BLaER1 treated with 17β-estradiol and CSF1 and Interleukin-3, amounts not matched to agents 10 nM and 100 nM (cell line): ENCODE measurements around the gene SLC38A11.
A peak's percentile ranks its signal among the peaks of the same experiment; 100 is the strongest.
"Not testable (repeated sequence)": the region's sequence is repeated elsewhere in the genome, so short reads cannot be mapped to it uniquely, and the experiment has no call there.

Experiments
- H3K27ac ChIP-seq, 11 experiments: shearing (Covaris generic); formaldehyde crosslinking; 2 replicates each; pipeline ENCODE4 v1.8.1; 2022
- H3K27me3 ChIP-seq, 11 experiments: shearing (Covaris generic); formaldehyde crosslinking; 2 replicates each; pipeline ENCODE4 v1.8.1; 2022
- H3K36me3 ChIP-seq, 11 experiments: shearing (Covaris generic); formaldehyde crosslinking; 2 replicates each; pipeline ENCODE4 v1.8.1; 2022
- H3K4me1 ChIP-seq, 10 experiments: shearing (Covaris generic); formaldehyde crosslinking; 2 replicates each; pipeline ENCODE4 v1.8.1; 2022
- H3K4me2 ChIP-seq, 11 experiments: shearing (Covaris generic); formaldehyde crosslinking; 2 replicates each; pipeline ENCODE4 v1.8.1; 2022
- H3K4me3 ChIP-seq, 10 experiments: shearing (Covaris generic); formaldehyde crosslinking; 2 replicates each; pipeline ENCODE4 v1.8.1; 2022
- H3K9ac ChIP-seq, 11 experiments: shearing (Covaris generic); formaldehyde crosslinking; 2 replicates each; pipeline ENCODE4 v1.8.1; 2022
- H3K9me3 ChIP-seq, 11 experiments: shearing (Covaris generic); formaldehyde crosslinking; replicated peaks in 1 of 11; 2 replicates each; pipeline ENCODE4 v1.8.1; 2022
- H4K20me1 ChIP-seq, 11 experiments: shearing (Covaris generic); formaldehyde crosslinking; 2 replicates each; pipeline ENCODE4 v1.8.1; 2022
- Cebpa-rat ChIP-seq, 11 experiments: shearing (Covaris generic); IDR thresholded peaks; 2 replicates each; pipeline ENCODE4 v1.8.1; 2022

The SLC38A11 gene

GRCh38 chr2:164984428-164984827, 29.1 kb upstream of the SLC38A11 start:
- Histone ChIP-seq H4K20me1 (no peaks in the 10 kb centered on the region), H3K27ac (no peak overlapping the region), H3K9ac (no peak overlapping the region), H3K36me3 (no peaks in the 10 kb centered on the region), H3K4me3 (no peak overlapping the region), H3K4me2 (no peak overlapping the region), H3K4me1 (peaks cover 20 to 28% (median 23%) of the 10 kb centered on the region in 10 experiments), H3K27me3 (peaks cover 0 to 9% (median 0%) of the 10 kb centered on the region in 11 experiments; a peak in 2 of 22 replicates), H3K9me3 (no peaks in the 10 kb centered on the region)
- no peak for TF ChIP-seq Cebpa-rat (IDR thresholded peaks at IDR 0.05)

- H3K9me3 ChIP-seq: no peaks in the 10 kb centered on the region
- no peak overlapping the region for H3K4me3 ChIP-seq
- no peak for TF ChIP-seq Cebpa-rat (IDR thresholded peaks at IDR 0.05)
- peaks cover 0 to 9% (median 0%) of the 10 kb centered on the region in 11 experiments; a peak in 2 of 22 replicates for H3K27me3 ChIP-seq
- H3K4me2 ChIP-seq: peak overlapping the region in 10 of 11 experiments; percentile 25 to 72 (median 64); a peak in 20 of 22 replicates
- no peak overlapping the region for H3K9ac ChIP-seq
- no peaks in the 10 kb centered on the region for H3K36me3 ChIP-seq
- no peaks in the 10 kb centered on the region for H4K20me1 ChIP-seq
- peaks cover 20 to 41% (median 28%) of the 10 kb centered on the region in 10 experiments for H3K4me1 ChIP-seq
- H3K27ac ChIP-seq: peak overlapping the region in 3 of 11 experiments; percentile 5 to 40 (median 16); a peak in 4 of 22 replicates
Observed at GRCh38 chr2:164981217-164981990, 26.1 kb upstream of the SLC38A11 start.

GRCh38 chr2:164980688-164981087, 25.4 kb upstream of the SLC38A11 start:
- Histone ChIP-seq H3K4me1 (peaks cover 20 to 49% (median 33%) of the 10 kb centered on the region in 10 experiments), H3K27ac (peak overlapping the region in 3 of 11 experiments; percentile 2 to 40 (median 16); a peak in 2 of 22 replicates), H3K4me2 (peak overlapping the region; percentile 25 to 72 (median 64); a peak in 21 of 22 replicates)
- not testable (repeated sequence) for H4K20me1 ChIP-seq, H3K36me3 ChIP-seq, H3K4me3 ChIP-seq, H3K9me3 ChIP-seq, H3K27me3 ChIP-seq, H3K9ac ChIP-seq

GRCh38 chr2:164979113-164979512, 23.8 kb upstream of the SLC38A11 start:
- H3K4me1 ChIP-seq: peaks cover 28 to 64% (median 43%) of the 10 kb centered on the region in 10 experiments
- H3K9ac ChIP-seq: no peak overlapping the region
- TF ChIP-seq Cebpa-rat (IDR thresholded peaks at IDR 0.05): no peak
- no peaks in the 10 kb centered on the region for H4K20me1 ChIP-seq
- no peaks in the 10 kb centered on the region for H3K36me3 ChIP-seq
- H3K4me2 ChIP-seq: 0 out of 22 replicates have a peak overlapping the region, but pooled peaks of 1 of the 11 experiments have one; percentile 6
- H3K27ac ChIP-seq: no peak overlapping the region
- peaks cover 0 to 9% (median 0%) of the 10 kb centered on the region in 11 experiments; a peak in 2 of 22 replicates for H3K27me3 ChIP-seq
- H3K9me3 ChIP-seq: no peaks in the 10 kb centered on the region
- no peak overlapping the region for H3K4me3 ChIP-seq

GRCh38 chr2:164976875-164977470, 21.6 kb upstream of the SLC38A11 start:
- H3K9me3 ChIP-seq, H4K20me1 ChIP-seq, H3K4me3 ChIP-seq, H3K27ac ChIP-seq, H3K27me3 ChIP-seq, H3K9ac ChIP-seq, H3K36me3 ChIP-seq: not testable (repeated sequence)
- Histone ChIP-seq H3K4me2 (peak overlapping the region in 6 of 11 experiments; percentile 11 to 50 (median 28); a peak in 5 of 22 replicates), H3K4me1 (peaks cover 29 to 66% (median 43%) of the 10 kb centered on the region in 10 experiments)

GRCh38 chr2:164976301-164976700, 21.0 kb upstream of the SLC38A11 start:
- no peak overlapping the region for H3K27ac ChIP-seq
- H4K20me1 ChIP-seq: no peaks in the 10 kb centered on the region
- peak overlapping the region in 7 of 11 experiments; percentile 13 to 50 (median 25); a peak in 10 of 22 replicates for H3K4me2 ChIP-seq
- no peaks in the 10 kb centered on the region for H3K9me3 ChIP-seq
- no peak overlapping the region for H3K9ac ChIP-seq
- H3K27me3 ChIP-seq: peaks cover 0 to under 1% (median 0%) of the 10 kb centered on the region in 11 experiments; a peak in 1 of 22 replicates
- H3K4me3 ChIP-seq: no peak overlapping the region
- H3K4me1 ChIP-seq: peaks cover 23 to 60% (median 36%) of the 10 kb centered on the region in 10 experiments
- TF ChIP-seq Cebpa-rat (IDR thresholded peaks at IDR 0.05): no peak
- H3K36me3 ChIP-seq: no peaks in the 10 kb centered on the region

GRCh38 chr2:164975891-164976290, 20.6 kb upstream of the SLC38A11 start:
- TF ChIP-seq Cebpa-rat (IDR thresholded peaks at IDR 0.05): no peak
- Histone ChIP-seq H3K9me3 (no peaks in the 10 kb centered on the region), H3K36me3 (no peaks in the 10 kb centered on the region), H3K4me3 (no peak overlapping the region), H3K27me3 (no peaks in the 10 kb centered on the region), H3K9ac (no peak overlapping the region), H3K4me1 (peaks cover 19 to 55% (median 32%) of the 10 kb centered on the region in 10 experiments), H3K4me2 (peak overlapping the region in 7 of 11 experiments; percentile 13 to 50 (median 25); a peak in 10 of 22 replicates), H4K20me1 (no peaks in the 10 kb centered on the region), H3K27ac (no peak overlapping the region)

GRCh38 chr2:164974221-164974620, 18.9 kb upstream of the SLC38A11 start:
- Histone ChIP-seq H4K20me1 (no peaks in the 10 kb centered on the region), H3K9ac (no peak overlapping the region), H3K27ac (no peak overlapping the region), H3K27me3 (no peaks in the 10 kb centered on the region), H3K9me3 (peaks cover 0 to 3% (median 0%) of the 10 kb centered on the region in 11 experiments; a peak in 4 of 22 replicates), H3K4me1 (peaks cover 9 to 40% (median 21%) of the 10 kb centered on the region in 10 experiments; a peak in 19 of 20 replicates), H3K36me3 (no peaks in the 10 kb centered on the region), H3K4me2 (peak overlapping the region in 8 of 11 experiments; percentile 16 to 55 (median 28); a peak in 13 of 22 replicates), H3K4me3 (no peak overlapping the region)
- no peak for TF ChIP-seq Cebpa-rat (IDR thresholded peaks at IDR 0.05)

GRCh38 chr2:164972216-164972615, 16.9 kb upstream of the SLC38A11 start:
- Histone ChIP-seq H4K20me1 (no peaks in the 10 kb centered on the region), H3K4me1 (peaks cover 9 to 35% (median 20%) of the 10 kb centered on the region in 10 experiments; a peak in 19 of 20 replicates), H3K9me3 (peaks cover 0 to 18% (median 8%) of the 10 kb centered on the region in 11 experiments; a peak in 11 of 22 replicates), H3K9ac (no peak overlapping the region), H3K36me3 (no peaks in the 10 kb centered on the region), H3K27me3 (no peaks in the 10 kb centered on the region), H3K27ac (no peak overlapping the region), H3K4me3 (no peak overlapping the region), H3K4me2 (no peak overlapping the region)
- no peak for TF ChIP-seq Cebpa-rat (IDR thresholded peaks at IDR 0.05)
